GM21515 (cell line): ENCODE data around the gene CNGA1.

Experiments used
- ATAC-seq: cut with Tn5 transposase; IDR thresholded peaks from one replicate; pipeline ENCODE4 v1.9.1; 2021; ENCODE audit not compliant: unreplicated experiment

CNGA1 gene

DNA sequence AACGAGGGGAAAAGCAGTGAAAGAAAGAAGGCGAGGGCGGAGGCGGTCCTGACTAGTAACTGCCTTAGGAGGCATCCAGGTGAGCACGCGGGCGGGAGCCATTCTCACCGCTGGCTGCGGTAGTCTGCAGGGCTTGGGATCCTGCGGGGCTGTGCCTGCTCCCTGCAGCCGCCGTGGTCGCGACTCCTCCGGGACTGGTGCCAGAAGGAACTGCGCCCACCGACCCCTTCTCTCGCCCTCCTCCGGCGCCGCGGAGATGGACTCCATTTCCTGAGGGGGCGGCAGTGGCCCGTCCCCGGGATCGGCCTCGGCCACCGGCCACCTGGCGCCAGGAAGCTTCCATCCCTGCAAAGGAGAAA, 102.6 kb downstream of the CNGA1 start:
- peak; percentile 29 for ATAC-seq

DNA sequence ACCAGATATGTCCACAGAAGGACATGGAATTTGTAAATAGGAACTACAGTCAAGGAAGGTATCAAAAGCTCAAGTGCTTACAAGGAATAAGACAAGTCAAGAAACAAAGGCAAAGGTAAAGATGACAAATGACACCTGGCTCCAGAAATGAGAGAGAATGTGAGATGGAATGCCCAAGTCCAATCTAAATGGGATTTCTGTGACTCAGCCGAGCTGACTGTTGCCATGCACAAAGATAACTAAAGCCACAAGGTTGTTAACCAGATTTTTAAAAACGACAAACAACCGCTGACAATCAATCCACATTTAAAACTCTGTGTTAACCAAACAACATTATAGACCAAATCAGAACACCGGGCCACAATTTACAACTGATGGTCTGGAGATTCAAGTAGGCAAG, 103.2 kb downstream of the CNGA1 start:
- no peak for ATAC-seq

DNA sequence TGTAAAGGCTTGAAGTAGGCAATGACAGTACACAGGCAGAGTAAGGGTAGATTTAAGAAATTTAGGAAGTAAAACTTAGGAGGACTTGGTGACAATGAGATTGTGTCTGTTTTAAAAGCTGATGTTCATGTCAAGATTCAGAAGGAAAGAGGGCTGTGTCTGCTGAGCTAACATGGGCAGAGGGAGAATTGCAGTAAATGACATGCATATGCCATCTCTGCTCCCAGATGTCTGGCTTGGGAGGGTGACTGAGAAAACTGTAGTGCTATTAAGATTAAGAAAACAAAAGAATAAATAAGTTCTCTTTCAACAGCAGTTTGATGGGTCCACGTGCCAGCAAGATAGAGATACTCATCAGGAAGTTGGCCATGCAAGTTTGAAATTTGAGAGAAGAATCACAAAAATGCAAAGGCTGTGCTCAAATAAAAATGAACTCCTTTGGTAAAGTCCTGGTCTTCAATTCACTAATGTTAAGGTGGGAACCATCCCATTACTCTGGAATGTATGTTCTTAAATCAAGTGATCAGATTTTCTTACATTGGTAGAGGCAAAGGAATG, 109.3 kb downstream of the CNGA1 start:
- ATAC-seq, result no peak

DNA sequence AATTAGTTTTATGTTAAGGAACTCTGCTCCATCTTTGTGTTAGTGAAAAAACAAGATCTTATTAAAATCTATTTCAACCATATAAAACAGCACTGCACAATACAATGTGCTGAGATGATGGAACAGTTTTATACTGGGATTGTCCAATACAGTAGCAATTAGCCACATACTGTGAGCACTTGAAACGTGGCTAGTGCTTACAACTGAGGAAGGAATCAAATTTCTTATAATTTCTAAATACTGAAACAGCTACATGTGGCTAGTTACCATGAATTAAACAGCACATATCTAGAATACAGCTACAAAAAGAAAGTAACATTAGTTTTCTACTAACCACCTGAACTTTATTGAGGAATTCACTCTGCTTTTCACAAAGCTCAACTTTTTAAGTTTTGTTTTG, 116.8 kb downstream of the CNGA1 start:
- no peak for ATAC-seq

DNA sequence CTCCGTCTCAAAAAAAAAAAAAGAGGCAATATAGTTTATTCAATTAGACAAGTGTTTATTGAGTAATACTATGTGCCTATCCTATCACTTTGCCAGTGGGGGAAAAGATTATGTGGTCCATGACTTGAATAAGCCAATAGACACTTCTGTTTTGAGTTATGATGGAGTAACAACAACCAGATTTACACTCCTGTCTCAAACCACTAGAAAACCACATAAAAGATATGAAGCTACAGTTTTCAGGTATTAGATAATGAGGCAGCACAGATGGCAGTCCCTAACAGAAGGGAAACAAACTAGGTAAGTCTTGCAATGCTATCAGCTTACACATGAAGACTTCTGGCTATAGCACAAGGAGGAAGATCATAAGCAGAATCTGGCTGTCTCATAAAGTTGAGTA, 124.6 kb downstream of the CNGA1 start:
- no peak for ATAC-seq
